Kasumi-1 (cell line): ENCODE results near the gene CCDC9.
"Not testable (repeated sequence)": the region's sequence is repeated elsewhere in the genome, so short reads cannot be mapped to it uniquely, and the experiment has no call there.

Source experiments
- DNase-seq, 2 experiments: peaks; one replicate each; lab custom pipeline; 2025; lab: John Stamatoyannopoulos, UW

Gene CCDC9

GRCh38 chr19:47261946-47262793 lies 5.8 kb downstream of the CCDC9 start:
- DNase-seq = not testable (repeated sequence)

- DNase-seq = no peak
These were observed 8.3 kb downstream of the CCDC9 start for GRCh38 chr19:47264629-47265028.

GRCh38 chr19:47266401-47266941 lies 10.1 kb downstream of the CCDC9 start:
- DNase-seq = no peak

- no peak for DNase-seq
These were observed 11.0 kb downstream of the CCDC9 start for GRCh38 chr19:47267350-47267759.

GRCh38 chr19:47268028-47268427 lies 11.7 kb downstream of the CCDC9 start:
- DNase-seq = no peak

- DNase-seq = no peak
These were observed 13.3 kb downstream of the CCDC9 start for GRCh38 chr19:47269596-47269995.

- DNase-seq = no peak
These were observed 14.1 kb downstream of the CCDC9 start for GRCh38 chr19:47270408-47270807.

- DNase-seq = no peak
These were observed 15.6 kb downstream of the CCDC9 start for GRCh38 chr19:47271949-47272348.

- peak; percentile 63 for DNase-seq
These were observed 16.4 kb downstream of the CCDC9 start for GRCh38 chr19:47272448-47273312.

GRCh38 chr19:47273313-47274070 lies 17.2 kb downstream of the CCDC9 start:
- peak; percentile 85 to 86 for DNase-seq

- peak; percentile 76 to 79 for DNase-seq
These were observed 18.0 kb downstream of the CCDC9 start, which contains the start of gene INAFM1 for GRCh38 chr19:47274071-47274890. Gene INAFM1, plus strand, starts transcription at chr19:47274885. Its CDS starts 35 bp downstream, at chr19:47274920.

- DNase-seq = no peak
These were observed 18.8 kb downstream of the CCDC9 start for GRCh38 chr19:47274891-47275761.

- no peak for DNase-seq
These were observed 19.6 kb downstream of the CCDC9 start for GRCh38 chr19:47275791-47276461.

- not testable (repeated sequence) for DNase-seq
These were observed 20.2 kb downstream of the CCDC9 start for GRCh38 chr19:47276513-47276912.

- peak; percentile 23 to 38 for DNase-seq
These were observed 24.0 kb downstream of the CCDC9 start for GRCh38 chr19:47280183-47280797.

- no peak for DNase-seq
These were observed 27.2 kb downstream of the CCDC9 start for GRCh38 chr19:47283405-47284059.

GRCh38 chr19:47284324-47284899 lies 28.1 kb downstream of the CCDC9 start:
- DNase-seq = peak; percentile 72 to 84

- peak; percentile 83 to 85 for DNase-seq
These were observed 39.7 kb downstream of the CCDC9 start for GRCh38 chr19:47296036-47296435.
